ENCODE results near the gene CRYBG3. TPM values are rescaled to one million over a fixed set of nuclear protein-coding genes. Genes with fewer than 3 reads are reported as not detected.
A peak's percentile ranks its signal among the peaks of the same experiment; 100 is the strongest.

Gene CRYBG3
- polyA plus RNA-seq, 1 donor from 2014 or later: 1.3 TPM

DNA sequence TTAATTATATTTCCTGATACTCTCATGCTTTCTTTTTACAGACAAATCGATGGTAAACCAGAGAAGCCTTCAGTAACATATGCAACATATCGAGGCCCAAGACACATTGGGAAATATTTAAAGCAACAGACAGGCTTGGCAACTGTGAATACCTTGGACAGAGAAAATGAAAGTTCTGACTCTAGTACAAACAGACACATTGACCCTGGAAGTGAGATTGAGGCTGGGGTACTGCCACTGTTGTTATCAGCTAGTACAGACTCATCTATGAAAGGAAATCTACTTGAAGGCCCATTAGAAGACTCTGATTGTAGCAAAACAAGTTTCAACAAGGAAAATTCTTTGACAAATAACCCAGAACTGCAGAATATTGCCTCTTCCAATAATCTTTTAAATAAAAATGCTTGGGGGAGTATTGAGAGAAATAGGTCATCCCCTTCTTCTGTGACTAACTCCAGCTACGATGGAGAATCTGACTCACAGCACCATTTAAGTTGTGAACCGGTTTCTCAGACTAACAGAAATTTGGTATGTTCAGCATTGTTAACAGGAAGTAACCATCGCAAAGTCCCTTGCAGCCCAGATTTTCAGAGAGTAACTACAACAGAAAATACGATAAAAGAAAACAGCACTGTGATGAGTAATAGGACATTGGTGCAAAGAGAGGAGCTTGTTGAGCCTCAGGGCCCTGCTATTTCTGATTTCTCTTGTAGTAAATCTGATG, 50.2 kb downstream of the CRYBG3 start:
- H3K27me3 ChIP-seq (ENCODE audit: insufficient read depth, low read depth, low read length): no peaks in the 10 kb centered on the region
- no peaks in the 10 kb centered on the region for H3K9me2 ChIP-seq (ENCODE audit: insufficient read depth, low read length)
- no peaks in the 10 kb centered on the region for H3K36me3 ChIP-seq (ENCODE audit: insufficient read depth, low read length)
- H3K27ac ChIP-seq (ENCODE audit: low read length): no peak overlapping the region
- no peaks in the 10 kb centered on the region for H3F3A ChIP-seq (ENCODE audit: insufficient read depth, low read length, poor library complexity, severe bottlenecking)
- TF ChIP-seq EZH2 (IDR thresholded peaks at IDR 0.05; ENCODE audit: borderline replicate concordance, insufficient read depth, low read length, poor library complexity, severe bottlenecking): no peak
- H3K9ac ChIP-seq (ENCODE audit: low read length): no peak overlapping the region
- no peaks in the 10 kb centered on the region for H3K79me2 ChIP-seq (replicated peaks; ENCODE audit: insufficient read depth, low read length)
- no peak overlapping the region for H3K4me3 ChIP-seq (ENCODE audit: low read length)
- H2AFZ ChIP-seq (ENCODE audit: low read depth, low read length): no peak overlapping the region
- H4K20me1 ChIP-seq (ENCODE audit: insufficient read depth): no peaks in the 10 kb centered on the region
- H3K9me3 ChIP-seq (ENCODE audit: low read length): no peaks in the 10 kb centered on the region
- H3K4me2 ChIP-seq (ENCODE audit: low read length): no peak overlapping the region

DNA sequence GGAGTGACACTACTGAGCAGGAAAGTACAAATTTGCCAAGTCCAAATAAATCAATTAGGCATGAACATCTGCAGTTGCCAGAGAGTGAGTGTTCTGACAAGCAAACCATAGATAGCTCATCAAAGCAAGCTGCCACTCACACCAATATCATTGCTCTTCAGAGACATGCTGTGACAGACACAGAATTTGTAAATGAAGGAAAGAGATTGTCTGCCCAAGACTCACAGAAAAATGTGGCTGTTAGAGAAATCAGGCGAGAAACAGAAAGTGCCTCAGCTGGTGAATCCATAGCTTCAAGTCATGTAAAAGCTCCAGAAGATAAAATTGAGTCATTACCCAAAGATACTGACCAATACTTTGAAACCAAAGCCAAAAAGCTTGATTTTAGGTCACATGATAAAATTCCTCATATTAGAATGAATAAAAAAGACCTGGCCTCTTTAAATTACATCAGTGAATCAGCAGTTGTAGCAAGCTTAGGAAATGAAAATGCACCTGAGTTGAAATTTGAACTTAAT, 50.8 kb downstream of the CRYBG3 start:
- no peak overlapping the region for H3K9ac ChIP-seq (ENCODE audit: low read length)
- TF ChIP-seq TAF1 (IDR thresholded peaks at IDR 0.05; ENCODE audit: low read depth) (no peak), EZH2 (IDR thresholded peaks at IDR 0.05; ENCODE audit: borderline replicate concordance, insufficient read depth, low read length, poor library complexity, severe bottlenecking) (no peak), MXI1 (conservative IDR thresholded peaks at IDR 0.05; ENCODE audit: poor library complexity, severe bottlenecking) (no peak), CTCF (IDR thresholded peaks at IDR 0.05; ENCODE audit: poor library complexity, severe bottlenecking) (no peak), POLR2AphosphoS5 (IDR thresholded peaks at IDR 0.05) (peak; percentile 82), EP300 (conservative IDR thresholded peaks at IDR 0.05; ENCODE audit: poor library complexity, severe bottlenecking) (peak; percentile 93), REST (IDR thresholded peaks at IDR 0.05; ENCODE audit: borderline replicate concordance) (no peak), RAD21 (conservative IDR thresholded peaks at IDR 0.05) (no peak), SMC3 (conservative IDR thresholded peaks at IDR 0.05; ENCODE audit: poor library complexity) (no peak)

More for the DNA sequence above, 50.8 kb downstream of the CRYBG3 start:
- Histone ChIP-seq H3K79me2 (replicated peaks; ENCODE audit: insufficient read depth, low read length) (no peaks in the 10 kb centered on the region), H3K4me3 (ENCODE audit: low read length) (no peak overlapping the region), H3K9me3 (ENCODE audit: low read length) (no peaks in the 10 kb centered on the region), H3K27ac (ENCODE audit: low read length) (no peak overlapping the region), H3F3A (ENCODE audit: insufficient read depth, low read length, poor library complexity, severe bottlenecking) (no peaks in the 10 kb centered on the region), H3K9me2 (ENCODE audit: insufficient read depth, low read length) (no peaks in the 10 kb centered on the region), H2AFZ (ENCODE audit: low read depth, low read length) (no peak overlapping the region), H4K20me1 (ENCODE audit: insufficient read depth) (no peaks in the 10 kb centered on the region), H3K27me3 (ENCODE audit: insufficient read depth, low read depth, low read length) (no peaks in the 10 kb centered on the region), H3K36me3 (ENCODE audit: insufficient read depth, low read length) (no peaks in the 10 kb centered on the region), H3K4me2 (ENCODE audit: low read length) (no peak overlapping the region)
